ENCODE data around the gene PPP6R1. TPM values are rescaled to one million over a fixed set of nuclear protein-coding genes. Genes with fewer than 3 reads are reported as not detected.

PPP6R1 gene
- total RNA-seq, 1 experiment from 2014 or later, result 113 TPM

GRCh38 chr19:55224038-55224665 lies 34.7 kb downstream of the PPP6R1 start:
- H3K27me3 Mint-ChIP-seq (ENCODE audit: insufficient read depth, unreplicated experiment), result no peaks in the 10 kb centered on the region
- peaks cover 2% of the 10 kb centered on the region for H3K36me3 ChIP-seq (ENCODE audit: control insufficient read depth, insufficient read depth, low read length)
- TF ChIP-seq, protein P1, sequence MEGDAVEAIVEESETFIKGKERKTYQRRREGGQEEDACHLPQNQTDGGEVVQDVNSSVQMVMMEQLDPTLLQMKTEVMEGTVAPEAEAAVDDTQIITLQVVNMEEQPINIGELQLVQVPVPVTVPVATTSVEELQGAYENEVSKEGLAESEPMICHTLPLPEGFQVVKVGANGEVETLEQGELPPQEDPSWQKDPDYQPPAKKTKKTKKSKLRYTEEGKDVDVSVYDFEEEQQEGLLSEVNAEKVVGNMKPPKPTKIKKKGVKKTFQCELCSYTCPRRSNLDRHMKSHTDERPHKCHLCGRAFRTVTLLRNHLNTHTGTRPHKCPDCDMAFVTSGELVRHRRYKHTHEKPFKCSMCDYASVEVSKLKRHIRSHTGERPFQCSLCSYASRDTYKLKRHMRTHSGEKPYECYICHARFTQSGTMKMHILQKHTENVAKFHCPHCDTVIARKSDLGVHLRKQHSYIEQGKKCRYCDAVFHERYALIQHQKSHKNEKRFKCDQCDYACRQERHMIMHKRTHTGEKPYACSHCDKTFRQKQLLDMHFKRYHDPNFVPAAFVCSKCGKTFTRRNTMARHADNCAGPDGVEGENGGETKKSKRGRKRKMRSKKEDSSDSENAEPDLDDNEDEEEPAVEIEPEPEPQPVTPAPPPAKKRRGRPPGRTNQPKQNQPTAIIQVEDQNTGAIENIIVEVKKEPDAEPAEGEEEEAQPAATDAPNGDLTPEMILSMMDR (IDR thresholded peaks at IDR 0.05; ENCODE audit: insufficient read depth in 1 of 2, low read depth in 1 of 2, low read length in 1 of 2, severe bottlenecking in 1 of 2, unreplicated experiment in 1 of 2), result no peak
- BruUV-seq (replicated peaks), result no TSS peak
- peaks cover 26% of the 10 kb centered on the region for H3K4me1 Mint-ChIP-seq (ENCODE audit: low read depth, unreplicated experiment)
- no peak for DNase-seq
- ChIA-PET CTCF (no interaction called here), POLR2A (no interaction called here)
- intact Hi-C loops (cut with micrococcal nuclease; ENCODE audit: unreplicated experiment), result no loop called here
- H3K9me3 ChIP-seq, result 0 out of 2 replicates have a peak, but pooled peaks cover 4% of the 10 kb centered on the region
- no peak overlapping the region for H3K4me3 ChIP-seq (ENCODE audit: low read depth, low read length)
- H3K4me3 Mint-ChIP-seq (ENCODE audit: unreplicated experiment), result no peak overlapping the region
- H3K36me3 Mint-ChIP-seq (ENCODE audit: insufficient read depth, unreplicated experiment), result peaks cover 79% of the 10 kb centered on the region
- H3K27me3 ChIP-seq (replicated peaks; ENCODE audit: control insufficient read depth, insufficient read depth, low read length), result no peaks in the 10 kb centered on the region
- peaks cover 20% of the 10 kb centered on the region for H3K4me1 ChIP-seq
- peaks cover 20% of the 10 kb centered on the region for H3K9me3 Mint-ChIP-seq (ENCODE audit: unreplicated experiment)
- no peak overlapping the region for H3K27ac Mint-ChIP-seq (ENCODE audit: unreplicated experiment)

GRCh38 chr19:55223291-55224037 lies 35.4 kb downstream of the PPP6R1 start:
- CTCF ChIA-PET, result no interaction called here
- BruUV-seq (replicated peaks), result no TSS peak
- no peak for DNase-seq
- TF ChIP-seq, protein P1 (IDR thresholded peaks at IDR 0.05; ENCODE audit: insufficient read depth in 1 of 2, low read depth in 1 of 2, low read length in 1 of 2, severe bottlenecking in 1 of 2, unreplicated experiment in 1 of 2), result no peak
- H3K4me3 ChIP-seq (ENCODE audit: low read depth, low read length), result no peak overlapping the region
- H3K9me3 Mint-ChIP-seq (ENCODE audit: unreplicated experiment), result peaks cover 20% of the 10 kb centered on the region
- peaks cover 2% of the 10 kb centered on the region for H3K36me3 ChIP-seq (ENCODE audit: control insufficient read depth, insufficient read depth, low read length)
- H3K27me3 ChIP-seq (replicated peaks; ENCODE audit: control insufficient read depth, insufficient read depth, low read length), result no peaks in the 10 kb centered on the region
- no peaks in the 10 kb centered on the region for H3K27me3 Mint-ChIP-seq (ENCODE audit: insufficient read depth, unreplicated experiment)
- peaks cover 13% of the 10 kb centered on the region for H3K4me1 ChIP-seq
- H3K36me3 Mint-ChIP-seq (ENCODE audit: insufficient read depth, unreplicated experiment), result peaks cover 75% of the 10 kb centered on the region
- H3K4me3 Mint-ChIP-seq (ENCODE audit: unreplicated experiment), result no peak overlapping the region
- no peak overlapping the region for H3K27ac Mint-ChIP-seq (ENCODE audit: unreplicated experiment)
- 0 out of 2 replicates have a peak, but pooled peaks cover 4% of the 10 kb centered on the region for H3K9me3 ChIP-seq
- intact Hi-C loops (cut with micrococcal nuclease; ENCODE audit: unreplicated experiment), result no loop called here
- POLR2A ChIA-PET, result no interaction called here
- peaks cover 21% of the 10 kb centered on the region for H3K4me1 Mint-ChIP-seq (ENCODE audit: low read depth, unreplicated experiment)

DNA sequence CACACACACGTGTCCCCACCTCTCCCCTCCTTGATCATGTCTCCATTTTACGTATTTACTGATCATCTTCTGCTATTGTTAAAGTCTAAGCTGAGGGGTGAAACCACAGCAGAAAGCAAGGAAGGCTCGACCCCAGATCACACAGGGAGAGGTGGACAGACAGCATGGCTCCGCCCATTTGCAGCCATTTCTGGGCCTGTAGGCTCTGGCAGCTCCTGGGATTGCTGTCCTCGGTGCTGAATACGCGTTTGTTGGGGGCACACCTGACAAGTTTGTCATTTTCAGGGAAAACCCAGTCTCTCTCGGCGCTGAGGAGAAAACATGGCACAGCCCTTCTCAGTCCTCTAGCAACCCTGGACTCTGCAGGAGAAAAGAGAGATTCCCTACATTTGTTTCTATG lies 38.3 kb downstream of the PPP6R1 start:
- Histone ChIP-seq H3K4me1 (0 out of 2 replicates have a peak, but pooled peaks cover 6% of the 10 kb centered on the region), H3K9me3 (0 out of 2 replicates have a peak, but pooled peaks cover 4% of the 10 kb centered on the region), H3K36me3 (ENCODE audit: control insufficient read depth, insufficient read depth, low read length) (no peaks in the 10 kb centered on the region; the same call in 1 of the 2 replicates), H3K4me3 (ENCODE audit: low read depth, low read length) (no peak overlapping the region), H3K27me3 (replicated peaks; ENCODE audit: control insufficient read depth, insufficient read depth, low read length) (no peaks in the 10 kb centered on the region)
- Mint-ChIP-seq H3K27ac (ENCODE audit: unreplicated experiment) (no peak overlapping the region), H3K4me1 (ENCODE audit: low read depth, unreplicated experiment) (peaks cover 4% of the 10 kb centered on the region), H3K36me3 (ENCODE audit: insufficient read depth, unreplicated experiment) (peaks cover 69% of the 10 kb centered on the region), H3K27me3 (ENCODE audit: insufficient read depth, unreplicated experiment) (no peaks in the 10 kb centered on the region), H3K4me3 (ENCODE audit: unreplicated experiment) (no peak overlapping the region), H3K9me3 (ENCODE audit: unreplicated experiment) (peaks cover 28% of the 10 kb centered on the region)
- TF ChIP-seq, protein P1 (IDR thresholded peaks at IDR 0.05; ENCODE audit: insufficient read depth in 1 of 2, low read depth in 1 of 2, low read length in 1 of 2, severe bottlenecking in 1 of 2, unreplicated experiment in 1 of 2), result no peak
- intact Hi-C loops (cut with micrococcal nuclease; ENCODE audit: unreplicated experiment), result no loop called here
- DNase-seq, result peak in 1 of 2 experiments; percentile 42
- BruUV-seq (replicated peaks), result no TSS peak
- ChIA-PET POLR2A (no interaction called here), CTCF (no interaction called here)

Data from Caco-2 (cell line).